Heart right ventricle (tissue), 16 donors: ENCODE data around the gene IMMP2L. TPM values are rescaled to one million over a fixed set of nuclear protein-coding genes. Genes with fewer than 3 reads are reported as not detected.

Source experiments
- ATAC-seq, 8 donors: fragments of 200-7000 bp; cut with Tn5 transposase; one replicate each; pipeline ENCODE4 v1.9.1; 2020; ENCODE audit warnings: mild to moderate bottlenecking in 8 of 8, moderate library complexity in 8 of 8, moderate number of reproducible peaks in 1 of 8
- DNase-seq, 2 donors: peaks; one replicate each; pipeline ENCODE4 v3.0.0-alpha.2; 2020
- H3K27ac ChIP-seq, 10 donors: fragments of 200-600 bp; sonication (generic) in 2 of 10; one replicate each; pipeline versions ENCODE4 v1.5.0 to v1.8.0; 2020 to 2022; ENCODE audit warnings: mild to moderate bottlenecking in 3 of 10
- H3K27me3 ChIP-seq, 7 donors: fragments of 200-600 bp; one replicate each; pipeline ENCODE4 v1.8.0; 2021 to 2022; ENCODE audit warnings: mild to moderate bottlenecking in 2 of 7
- H3K36me3 ChIP-seq, 9 donors: fragments of 200-600 bp; sonication (generic) in 1 of 9; one replicate each; pipeline versions ENCODE4 v1.5.0 to v1.8.0; 2020 to 2022; ENCODE audit warnings: mild to moderate bottlenecking in 2 of 9
- H3K4me1 ChIP-seq, 9 donors: fragments of 200-600 bp; sonication (generic) in 1 of 9; one replicate each; pipeline versions ENCODE4 v1.5.0 to v1.8.0; 2020 to 2022; ENCODE audit warnings: mild to moderate bottlenecking in 4 of 9
- H3K4me3 ChIP-seq, 10 donors: fragments of 200-600 bp; sonication (generic) in 2 of 10; one replicate each; pipeline versions ENCODE4 v1.5.0 to v1.8.0; 2020 to 2022; ENCODE audit warnings: mild to moderate bottlenecking in 7 of 10, moderate library complexity in 2 of 10
- H3K9me3 ChIP-seq, 11 donors: fragments of 200-600 bp in 10 of 11; sonication (generic) in 2 of 11; one replicate each; pipeline versions ENCODE4 v1.5.0 to v1.8.0; 2013 to 2022; ENCODE audit warnings: mild to moderate bottlenecking in 2 of 11, control low read depth in 1 of 11, moderate library complexity in 1 of 11
- WGBS, 2 donors: extraction: QIAGEN DNeasy Blood & Tissue Kit; methylation state at CpG; one replicate each; pipeline ENCODE4 v1.1.7; 2013; ENCODE audit warnings: inconsistent platforms in 1 of 2; 5-methylcytosine and 5-hydroxymethylcytosine counted together
- intact Hi-C, 10 donors: fragments of 100-400 bp; cut with DNase I; formaldehyde crosslinking; loops; one replicate each; pipeline versions ENCODE4 v1.11.1 to v1.14.2; 2022
- polyA plus RNA-seq, 2 donors: library from polyadenylated mRNA; stranded (reverse); fragments of 200-250 nt; gene quantifications; one replicate each; pipeline ENCODE4 v1.2.3, GENCODE V29; 2013
- total RNA-seq, 10 donors: library from RNA; stranded (reverse); fragmentation: NEBNext Ultra II Directional in 3 of 10; extraction: Animal tissue kit (Norgen Biotek cat#: 25700) in 3 of 10; gene quantifications; one replicate each; pipeline versions ENCODE4 v1.2.1 to v1.2.4, GENCODE V29; 2021 to 2023
- TF ChIP-seq, protein P1 (sequence below), 9 donors: fragments of 200-600 bp; sonication (generic) in 2 of 9; IDR thresholded peaks; one replicate each; pipeline versions ENCODE4 v1.5.0 to v1.8.0; 2021 to 2022; ENCODE audit warnings: antibody characterized with exemption in 9 of 9, mild to moderate bottlenecking in 5 of 9, moderate library complexity in 1 of 9
- donor health status: Arrhythmogenic right ventricular cardiomyopathy.
- donor health status: ischemic (EF 13 %, LVEDD 7.1; RV severe dilation, severe dysfunction).
- donor health status: healthy with polysubstance abuse.
- donor health status: DM: no; HTN: yes; CAD: no.
- donor health status: DM: no; HTN: no; CAD: no.
- donor health status: ischemic (EF 25% LVEDD 6.9; RV normal size, moderate dysfunction).
- donor health status: ischemic (EF 25% LVEDD 5.7; RV mildly dilated, moderate dysfunction).
- donor health status: healthy.
- donor health status: DM: yes; HTN: yes; CAD: no.
- donor health status: Ischemic cardiomyopathy.
- donor health status: ischemic (EF 35%, LVEDD 5.7; RV mildly dilated, moderate dysfunction).
- donor health status: nonischemic (EF 11% LVEDD 7.7; RV severe dilation, severe dysfunction).
- donor health status: DM: yes; HTN: yes; CAD: no.
- donor health status: PGD.
- donor health status: ischemic (EF 29% LVEDD 5.4; RV normal size, mild dysfunction).
- donor health status: nonischemic (EF 23%, LVEDD 6.1; RV moderate dilation, normal function).

The IMMP2L gene
- total and polyA plus RNA-seq, 12 donors = 4.3 to 20.8 (median 17.3) TPM

DNA sequence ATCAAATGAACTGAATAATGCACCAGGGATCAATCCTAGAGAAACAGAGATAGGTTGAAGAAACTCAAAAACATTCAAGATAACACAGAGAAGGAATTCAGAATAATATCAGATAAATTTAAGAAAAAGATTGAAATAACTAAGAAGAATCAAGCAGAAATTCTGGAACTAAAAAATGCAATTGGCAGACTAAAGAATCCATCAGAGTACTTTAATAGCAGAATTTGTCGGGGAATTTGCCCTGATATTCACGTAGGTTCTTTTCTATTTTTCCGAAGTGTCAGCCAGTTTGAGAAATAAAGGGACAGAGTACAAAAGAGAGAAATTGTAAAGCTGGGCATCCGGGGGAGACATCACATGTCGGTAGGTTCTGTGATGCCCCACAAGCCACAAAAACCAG, 9.4 kb upstream of the IMMP2L start:
- intact Hi-C loops = no loop called here
- Histone ChIP-seq H3K4me3 (no peak overlapping the region), H3K27ac (no peak overlapping the region), H3K9me3 (peaks cover 0 to 38% (median 8%) of the 10 kb centered on the region in 11 donors), H3K4me1 (no peaks in the 10 kb centered on the region), H3K27me3 (peaks cover 0 to 3% (median 0%) of the 10 kb centered on the region in 7 donors), H3K36me3 (no peaks in the 10 kb centered on the region)
- TF ChIP-seq, protein P1, sequence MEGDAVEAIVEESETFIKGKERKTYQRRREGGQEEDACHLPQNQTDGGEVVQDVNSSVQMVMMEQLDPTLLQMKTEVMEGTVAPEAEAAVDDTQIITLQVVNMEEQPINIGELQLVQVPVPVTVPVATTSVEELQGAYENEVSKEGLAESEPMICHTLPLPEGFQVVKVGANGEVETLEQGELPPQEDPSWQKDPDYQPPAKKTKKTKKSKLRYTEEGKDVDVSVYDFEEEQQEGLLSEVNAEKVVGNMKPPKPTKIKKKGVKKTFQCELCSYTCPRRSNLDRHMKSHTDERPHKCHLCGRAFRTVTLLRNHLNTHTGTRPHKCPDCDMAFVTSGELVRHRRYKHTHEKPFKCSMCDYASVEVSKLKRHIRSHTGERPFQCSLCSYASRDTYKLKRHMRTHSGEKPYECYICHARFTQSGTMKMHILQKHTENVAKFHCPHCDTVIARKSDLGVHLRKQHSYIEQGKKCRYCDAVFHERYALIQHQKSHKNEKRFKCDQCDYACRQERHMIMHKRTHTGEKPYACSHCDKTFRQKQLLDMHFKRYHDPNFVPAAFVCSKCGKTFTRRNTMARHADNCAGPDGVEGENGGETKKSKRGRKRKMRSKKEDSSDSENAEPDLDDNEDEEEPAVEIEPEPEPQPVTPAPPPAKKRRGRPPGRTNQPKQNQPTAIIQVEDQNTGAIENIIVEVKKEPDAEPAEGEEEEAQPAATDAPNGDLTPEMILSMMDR (IDR thresholded peaks at IDR 0.05) = no peak
- ATAC-seq (no peak), DNase-seq (no peak)
- WGBS, 2 donors = 95 to 96% methylated on average over 5 of the region's 5 CpGs

DNA sequence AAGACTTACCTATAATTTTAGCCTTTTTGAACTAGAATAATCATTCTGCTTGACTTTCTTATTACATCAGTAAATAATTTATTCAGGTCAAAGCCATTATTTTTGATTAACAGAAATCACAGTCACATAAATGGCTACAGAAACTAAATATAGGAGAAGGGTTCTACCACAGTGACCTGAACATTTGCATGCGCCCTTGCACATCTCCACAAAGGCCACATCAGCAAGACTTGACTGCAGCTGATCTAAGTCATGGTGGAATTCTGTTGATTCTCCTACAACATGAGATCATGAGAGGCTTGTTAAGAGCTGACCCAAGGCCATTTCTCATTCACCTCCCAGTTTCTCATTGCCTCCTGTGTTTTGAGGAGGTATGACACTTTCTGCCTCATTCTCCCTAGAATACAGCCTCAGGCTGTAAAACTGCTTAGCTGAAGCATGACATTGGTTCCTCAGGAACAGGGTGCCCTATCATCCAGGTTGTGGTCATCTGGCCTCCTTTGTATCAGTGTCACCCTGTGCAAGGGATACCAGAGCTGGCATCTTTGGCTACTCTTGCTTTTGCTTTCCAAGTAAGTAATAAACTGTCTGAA, 6.7 kb upstream of the IMMP2L start:
- TF ChIP-seq, protein P1 (IDR thresholded peaks at IDR 0.05) = no peak
- Histone ChIP-seq H3K36me3 (no peaks in the 10 kb centered on the region), H3K27ac (no peak overlapping the region), H3K9me3 (peaks cover 0 to 26% (median 8%) of the 10 kb centered on the region in 11 donors), H3K4me3 (no peak overlapping the region), H3K27me3 (peaks cover 0 to 3% (median 0%) of the 10 kb centered on the region in 7 donors), H3K4me1 (no peaks in the 10 kb centered on the region)
- WGBS, 2 donors = 89 to 98% methylated on average over 1 of the region's 1 CpG
- ATAC-seq (no peak), DNase-seq (no peak)
- intact Hi-C loops = loop anchor here in 3 of 10 donors (10.0 kb wide), 3 partner anchors 166 to 886 kb away; partner anchors contain the start of genes IFRD1 (in 1 of the 3) and LRRN3 (in 1 of the 3)

DNA sequence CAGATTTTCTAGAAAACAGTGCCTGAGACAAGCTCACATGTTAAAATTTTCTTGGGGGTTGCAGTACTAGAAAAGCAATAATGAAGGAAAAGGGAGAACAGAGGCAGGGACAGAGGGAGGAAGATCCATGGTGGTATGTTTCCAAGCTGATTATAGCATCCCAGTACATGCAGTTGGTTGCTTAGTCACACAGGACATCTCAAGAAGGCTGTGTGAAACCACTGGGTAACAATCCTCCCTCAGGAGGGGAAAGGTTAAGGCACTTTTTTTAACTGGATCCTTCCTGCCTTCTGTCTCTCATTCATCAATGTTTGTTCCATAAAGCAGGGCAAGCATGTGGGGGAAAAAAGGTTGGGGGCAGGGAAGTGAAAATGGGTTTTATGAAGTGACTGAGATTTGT, 6.1 kb upstream of the IMMP2L start:
- Histone ChIP-seq H3K27me3 (peaks cover 0 to 3% (median 0%) of the 10 kb centered on the region in 7 donors), H3K4me3 (no peak overlapping the region), H3K36me3 (no peaks in the 10 kb centered on the region), H3K4me1 (no peaks in the 10 kb centered on the region), H3K9me3 (peaks cover 0 to 24% (median 8%) of the 10 kb centered on the region in 11 donors), H3K27ac (no peak overlapping the region)
- DNase-seq (no peak), ATAC-seq (no peak)
- intact Hi-C loops = loop anchor here in 3 of 10 donors (10.0 kb wide), 3 partner anchors 166 to 886 kb away; partner anchors contain the start of genes IFRD1 (in 1 of the 3) and LRRN3 (in 1 of the 3)
- TF ChIP-seq, protein P1 (IDR thresholded peaks at IDR 0.05) = no peak

DNA sequence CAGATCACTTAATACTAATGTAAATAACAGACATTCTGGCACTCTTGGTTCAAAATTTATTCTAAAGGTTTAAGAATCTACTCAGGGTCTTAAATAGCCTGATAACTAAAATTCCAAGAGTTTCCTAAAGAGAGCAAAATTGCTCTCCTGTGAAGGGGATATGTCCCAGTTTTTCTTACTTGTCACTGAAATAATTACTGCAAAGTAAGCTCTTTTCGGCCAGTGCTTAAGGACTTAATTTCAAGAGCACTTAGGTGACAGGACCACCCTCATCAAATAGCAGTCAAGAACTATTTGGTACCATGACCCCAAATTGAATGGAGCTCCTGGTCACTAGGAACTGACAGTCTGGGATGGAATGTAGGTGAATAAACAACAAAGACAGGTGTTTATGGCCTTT, 1.8 kb upstream of the IMMP2L start:
- Histone ChIP-seq H3K4me3 (no peak overlapping the region), H3K9me3 (no peaks in the 10 kb centered on the region), H3K27me3 (peaks cover 0 to 3% (median 0%) of the 10 kb centered on the region in 7 donors), H3K27ac (no peak overlapping the region), H3K4me1 (peaks cover 6 to 24% (median 17%) of the 10 kb centered on the region in 9 donors), H3K36me3 (no peaks in the 10 kb centered on the region)
- ATAC-seq (no peak), DNase-seq (no peak)
- intact Hi-C loops = loop anchor here in 3 of 10 donors (5.0 to 10.0 kb wide), 4 partner anchors 171 to 891 kb away; partner anchors contain the start of genes IFRD1 (in 1 of the 3) and LRRN3 (in 1 of the 3)
- WGBS, 2 donors = 0% methylated on average over 1 of the region's 1 CpG
- TF ChIP-seq, protein P1 (IDR thresholded peaks at IDR 0.05) = no peak
